Breast epithelium (tissue), 3 donors: ENCODE data around the gene INSM1.

Experiments used
- CTCF ChIP-seq, 3 donors: fragments of 450-650 bp; IDR thresholded peaks; one replicate each; pipeline ENCODE4 v1.5.1; 2016 to 2017; ENCODE audit warnings: antibody characterized with exemption in 3 of 3, mild to moderate bottlenecking in 3 of 3, moderate library complexity in 3 of 3
- POLR2A ChIP-seq: fragments of 450-650 bp; IDR thresholded peaks from one replicate; pipeline ENCODE4 v1.6.1; 2016; ENCODE audit warnings: antibody characterized with exemption, mild to moderate bottlenecking, moderate library complexity

- TF ChIP-seq CTCF (IDR thresholded peaks at IDR 0.05) (no peak), POLR2A (no peak)
These were observed 1.4 kb upstream of the INSM1 start for GRCh38 chr20:20366551-20366875.
